SU-DHL-6 (cell line): Measurements from ENCODE around the gene IFNGR2.
"Not testable (repeated sequence)": the region's sequence is repeated elsewhere in the genome, so short reads cannot be mapped to it uniquely, and the experiment has no call there.

Experiments used
- H2AFZ ChIP-seq: fragments of 200-600 bp; sonication (generic); 2 replicates; pipeline ENCODE4 v1.6.1; 2014; ENCODE audit warnings: low read depth, mild to moderate bottlenecking, moderate library complexity, mixed read lengths, antibody characterized with exemption, low read length; ENCODE audit not compliant: severe bottlenecking
- H3F3A ChIP-seq: fragments of 200-600 bp; shearing (Covaris generic); 2 replicates; pipeline ENCODE4 v1.6.0; 2016; ENCODE audit warnings: antibody characterized with exemption, mild to moderate bottlenecking; ENCODE audit not compliant: insufficient read depth
- H3K27ac ChIP-seq: fragments of 200-600 bp; sonication (generic); 2 replicates; pipeline ENCODE4 v1.5.1; 2016; ENCODE audit warnings: low read depth, mild to moderate bottlenecking, low read length, moderate library complexity, mixed read lengths
- H3K27me3 ChIP-seq: fragments of 200-600 bp; sonication (generic), shearing (Covaris generic); 2 replicates; pipeline ENCODE4 v1.6.0; 2014; ENCODE audit warnings: mild to moderate bottlenecking, low read length
- H3K36me3 ChIP-seq: fragments of 200-600 bp; sonication (generic); 2 replicates; pipeline ENCODE4 v1.6.1; 2014; ENCODE audit warnings: mild to moderate bottlenecking, low read length, mixed read lengths
- H3K4me2 ChIP-seq: fragments of 300-600, 200-600 bp; shearing (Covaris generic), sonication (generic); 2 replicates; pipeline ENCODE4 v1.6.0; 2014; ENCODE audit warnings: low read length, low read depth, mild to moderate bottlenecking; ENCODE audit not compliant: poor library complexity, severe bottlenecking
- H3K4me3 ChIP-seq: fragments of 200-600 bp; sonication (generic); 2 replicates; pipeline ENCODE4 v1.5.1; 2014; ENCODE audit warnings: antibody characterized with exemption, low read length, mild to moderate bottlenecking, mixed read lengths; ENCODE audit not compliant: insufficient read depth, poor library complexity, severe bottlenecking
- H3K79me2 ChIP-seq: fragments of 200-600 bp; sonication (generic); 2 replicates; pipeline ENCODE4 v1.6.1; 2014; ENCODE audit warnings: mild to moderate bottlenecking, low read length, moderate library complexity; ENCODE audit not compliant: insufficient read depth
- H3K9ac ChIP-seq: fragments of 200-600 bp; sonication (generic); 2 replicates; pipeline ENCODE4 v1.7.0; 2014; ENCODE audit warnings: mild to moderate bottlenecking, low read length
- H3K9me2 ChIP-seq: fragments of 200-600 bp; sonication (generic); replicated peaks from 2 replicates; pipeline ENCODE4 v1.6.1; 2014; ENCODE audit warnings: low read length; ENCODE audit not compliant: insufficient read depth
- H3K9me3 ChIP-seq: fragments of 200-600 bp; sonication (generic); 2 replicates; pipeline ENCODE4 v1.6.1; 2014; ENCODE audit warnings: low read length, mixed read lengths; ENCODE audit not compliant: insufficient read depth
- H4K20me1 ChIP-seq: fragments of 200-600 bp; sonication (generic); 2 replicates; pipeline ENCODE4 v1.6.1; 2014; ENCODE audit warnings: low read depth, mild to moderate bottlenecking, antibody characterized with exemption, low read length, moderate library complexity, mixed read lengths
- CTCF ChIP-seq: fragments of 200-600 bp; sonication (generic); IDR thresholded peaks from one replicate; pipeline ENCODE4 v1.5.1; 2017; ENCODE audit warnings: antibody characterized with exemption, mild to moderate bottlenecking, low read length, moderate library complexity; ENCODE audit not compliant: insufficient read depth, poor library complexity, severe bottlenecking
- EZH2phosphoT487 ChIP-seq: fragments of 200-600 bp; sonication (generic), shearing (Covaris generic); conservative IDR thresholded peaks from 2 replicates; pipeline ENCODE4 v1.6.1; 2018; ENCODE audit warnings: mild to moderate bottlenecking, antibody characterized with exemption, low read length, moderate library complexity, mixed read lengths

Gene IFNGR2

GRCh38 chr21:33455686-33456446, 52.7 kb downstream of the IFNGR2 start:
- H4K20me1 ChIP-seq, result no peaks in the 10 kb centered on the region
- no peak overlapping the region for H3K9ac ChIP-seq
- H3K36me3 ChIP-seq, result 0 out of 2 replicates have a peak, but pooled peaks cover 2% of the 10 kb centered on the region
- H3K4me2 ChIP-seq, result no peak overlapping the region
- H3K4me3 ChIP-seq, result no peak overlapping the region
- H3F3A ChIP-seq, result no peaks in the 10 kb centered on the region; the same call in 1 of the 2 replicates
- no peak for TF ChIP-seq EZH2phosphoT487
- TF ChIP-seq CTCF, result no peak
- no peak overlapping the region for H2AFZ ChIP-seq
- H3K9me3 ChIP-seq, result no peaks in the 10 kb centered on the region
- H3K27ac ChIP-seq, result no peak overlapping the region
- H3K79me2 ChIP-seq, result no peaks in the 10 kb centered on the region
- no peaks in the 10 kb centered on the region for H3K9me2 ChIP-seq
- H3K27me3 ChIP-seq, result no peaks in the 10 kb centered on the region

GRCh38 chr21:33458861-33459260, 55.6 kb downstream of the IFNGR2 start:
- no peaks in the 10 kb centered on the region for H3K9me3 ChIP-seq
- no peaks in the 10 kb centered on the region for H3K79me2 ChIP-seq
- peaks cover 3% of the 10 kb centered on the region; the same call in 1 of the 2 replicates for H3F3A ChIP-seq
- no peaks in the 10 kb centered on the region for H3K27me3 ChIP-seq
- H3K36me3 ChIP-seq, result 0 out of 2 replicates have a peak, but pooled peaks cover 2% of the 10 kb centered on the region
- no peak overlapping the region for H3K27ac ChIP-seq
- H3K9ac ChIP-seq, result no peak overlapping the region
- no peak overlapping the region for H3K4me2 ChIP-seq
- no peak overlapping the region for H3K4me3 ChIP-seq
- no peaks in the 10 kb centered on the region for H3K9me2 ChIP-seq
- H2AFZ ChIP-seq, result no peak overlapping the region
- no peaks in the 10 kb centered on the region for H4K20me1 ChIP-seq
- TF ChIP-seq CTCF (no peak), EZH2phosphoT487 (no peak)

GRCh38 chr21:33461538-33462250, 58.5 kb downstream of the IFNGR2 start:
- Histone ChIP-seq H3K27ac (no peak overlapping the region), H3K36me3 (peaks cover 14% of the 10 kb centered on the region; the same call in 1 of the 2 replicates), H3K27me3 (no peaks in the 10 kb centered on the region), H3K9ac (no peak overlapping the region), H3K4me3 (no peak overlapping the region), H3F3A (peaks cover 14% of the 10 kb centered on the region; the same call in 1 of the 2 replicates), H3K9me3 (no peaks in the 10 kb centered on the region), H4K20me1 (no peaks in the 10 kb centered on the region; the same call in 1 of the 2 replicates), H3K9me2 (no peaks in the 10 kb centered on the region), H3K4me2 (no peak overlapping the region), H2AFZ (no peak overlapping the region), H3K79me2 (no peaks in the 10 kb centered on the region)
- no peak for TF ChIP-seq EZH2phosphoT487
- TF ChIP-seq CTCF, result no peak

GRCh38 chr21:33469183-33469582, 66.0 kb downstream of the IFNGR2 start:
- Histone ChIP-seq H3K36me3 (peaks cover 17% of the 10 kb centered on the region; the same call in 1 of the 2 replicates), H3K79me2 (peaks cover 43% of the 10 kb centered on the region), H3F3A (peaks cover 12% of the 10 kb centered on the region; the same call in 1 of the 2 replicates)
- not testable (repeated sequence) for H3K9me2 ChIP-seq, H3K4me2 ChIP-seq, H3K9ac ChIP-seq, H4K20me1 ChIP-seq, H3K27ac ChIP-seq, H3K27me3 ChIP-seq, H3K9me3 ChIP-seq, H2AFZ ChIP-seq, H3K4me3 ChIP-seq
